Measurements from ENCODE around the gene ZDHHC7.

ZDHHC7 gene

GRCh38 chr16:85027958-85028684 lies 16.8 kb upstream of the ZDHHC7 start:
- peak overlapping the region; percentile 75 for H3K4me2 ChIP-seq (ENCODE audit: low read length)
- WGBS (ENCODE audit: extremely low coverage, insufficient coverage, insufficient read length): no CpG with 5 or more reads among the region's 41 CpGs

GRCh38 chr16:85027349-85027957 lies 16.1 kb upstream of the ZDHHC7 start, which contains the start of gene KIAA0513:
KIAA0513 (plus strand) TSS chr16:85027795; CDS start chr16:85067072, 39,277 bp downstream.
- Histone ChIP-seq H3K23ac (ENCODE audit: low read length) (no peak within 1 kb of the TSS), H2BK120ac (ENCODE audit: insufficient read depth, low read length, poor library complexity) (peak within 1 kb of the TSS; percentile 61), H3K14ac (ENCODE audit: low read length) (peak within 1 kb of the TSS; percentile 95), H2BK12ac (ENCODE audit: low read length) (peak within 1 kb of the TSS; percentile 54), H3K18ac (ENCODE audit: low read length) (peak within 1 kb of the TSS; percentile 94), H4K91ac (ENCODE audit: low read depth, low read length) (peak within 1 kb of the TSS; percentile 83), H3K79me1 (ENCODE audit: low read length) (peaks cover 7% of the 10 kb centered on the region), H3K4me1 (ENCODE audit: control insufficient read depth in 1 of 2, insufficient read depth in 2 of 2, low read length in 2 of 2) (peaks cover 19 to 22% of the 10 kb centered on the region in 2 experiments), H4K8ac (ENCODE audit: low read depth, low read length) (peak within 1 kb of the TSS; percentile 98), H3K36me3 (ENCODE audit: control insufficient read depth in 1 of 2, insufficient read depth in 2 of 2, low read length in 2 of 2) (no peaks in the 10 kb centered on the region), H3K27ac (ENCODE audit: low read depth, low read length) (no peak within 1 kb of the TSS), H3K4me2 (ENCODE audit: low read length) (peak within 1 kb of the TSS; percentile 75), H3K4ac (ENCODE audit: low read depth, low read length) (peak within 1 kb of the TSS; percentile 41), H3K79me2 (ENCODE audit: control insufficient read depth, insufficient read depth, low read length, poor library complexity) (peaks cover 6% of the 10 kb centered on the region), H3K4me3 (ENCODE audit: low read depth, low read length) (peak within 1 kb of the TSS; percentile 89), H2AFZ (ENCODE audit: insufficient read depth, low read length, poor library complexity) (peak within 1 kb of the TSS; percentile 96), H3K9ac (ENCODE audit: low read length) (peak within 1 kb of the TSS; percentile 90), H2BK5ac (ENCODE audit: low read depth, low read length, poor library complexity) (peak within 1 kb of the TSS; percentile 66), H4K12ac (ENCODE audit: low read depth, low read length) (peak within 1 kb of the TSS; percentile 74), H3K9me3 (ENCODE audit: insufficient read depth, low read depth, low read length) (no peaks in the 10 kb centered on the region), H3K27me3 (ENCODE audit: insufficient read depth, low read length) (no peaks in the 10 kb centered on the region), H2AK5ac (ENCODE audit: low read length) (peak within 1 kb of the TSS; percentile 1)
- WGBS (ENCODE audit: extremely low coverage, insufficient coverage, insufficient read length): no CpG with 5 or more reads among the region's 59 CpGs
- DNase-seq: peak; percentile 96 to 99

More at GRCh38 chr16:85027958-85028684, 16.8 kb upstream of the ZDHHC7 start:
- H3K9ac ChIP-seq (ENCODE audit: low read length): peak overlapping the region; percentile 90
- H4K91ac ChIP-seq (ENCODE audit: low read depth, low read length): peak overlapping the region; percentile 83
- H2AK5ac ChIP-seq (ENCODE audit: low read length): peak overlapping the region; percentile 1
- peak overlapping the region; percentile 81 for H4K8ac ChIP-seq (ENCODE audit: low read depth, low read length)
- peak overlapping the region; percentile 94 for H3K18ac ChIP-seq (ENCODE audit: low read length)
- peak overlapping the region; percentile 85 for H3K14ac ChIP-seq (ENCODE audit: low read length)
- H3K23ac ChIP-seq (ENCODE audit: low read length): no peak overlapping the region
- H2AFZ ChIP-seq (ENCODE audit: insufficient read depth, low read length, poor library complexity): peak overlapping the region; percentile 96
- no peaks in the 10 kb centered on the region for H3K9me3 ChIP-seq (ENCODE audit: insufficient read depth, low read depth, low read length)
- H3K27me3 ChIP-seq (ENCODE audit: insufficient read depth, low read length): no peaks in the 10 kb centered on the region
- H3K4me3 ChIP-seq (ENCODE audit: low read depth, low read length): peak overlapping the region; percentile 89
- no peak overlapping the region for H2BK5ac ChIP-seq (ENCODE audit: low read depth, low read length, poor library complexity)
- H4K12ac ChIP-seq (ENCODE audit: low read depth, low read length): peak overlapping the region; percentile 70
- H3K27ac ChIP-seq (ENCODE audit: low read depth, low read length): no peak overlapping the region
- H3K79me1 ChIP-seq (ENCODE audit: low read length): peaks cover 7% of the 10 kb centered on the region
- peak overlapping the region; percentile 20 for H2BK12ac ChIP-seq (ENCODE audit: low read length)
- peak overlapping the region; percentile 61 for H2BK120ac ChIP-seq (ENCODE audit: insufficient read depth, low read length, poor library complexity)
- no peaks in the 10 kb centered on the region for H3K36me3 ChIP-seq (ENCODE audit: control insufficient read depth in 1 of 2, insufficient read depth in 2 of 2, low read length in 2 of 2)
- H3K4me1 ChIP-seq (ENCODE audit: control insufficient read depth in 1 of 2, insufficient read depth in 2 of 2, low read length in 2 of 2): peaks cover 19 to 22% of the 10 kb centered on the region in 2 experiments
- peaks cover 6% of the 10 kb centered on the region for H3K79me2 ChIP-seq (ENCODE audit: control insufficient read depth, insufficient read depth, low read length, poor library complexity)
- H3K4ac ChIP-seq (ENCODE audit: low read depth, low read length): peak overlapping the region; percentile 41
- DNase-seq: no peak

- Histone ChIP-seq H3K27ac (ENCODE audit: low read depth, low read length) (no peak overlapping the region), H3K79me1 (ENCODE audit: low read length) (peaks cover 7% of the 10 kb centered on the region), H4K91ac (ENCODE audit: low read depth, low read length) (no peak overlapping the region)
These were observed 15.4 kb upstream of the ZDHHC7 start for GRCh38 chr16:85026703-85027102.

GRCh38 chr16:85025781-85026653 lies 14.7 kb upstream of the ZDHHC7 start:
- Histone ChIP-seq H4K91ac (ENCODE audit: low read depth, low read length) (no peak overlapping the region), H3K23ac (ENCODE audit: low read length) (no peak overlapping the region), H3K18ac (ENCODE audit: low read length) (no peak overlapping the region), H3K36me3 (ENCODE audit: control insufficient read depth in 1 of 2, insufficient read depth in 2 of 2, low read length in 2 of 2) (no peaks in the 10 kb centered on the region), H4K12ac (ENCODE audit: low read depth, low read length) (no peak overlapping the region), H3K27me3 (ENCODE audit: insufficient read depth, low read length) (no peaks in the 10 kb centered on the region), H3K79me1 (ENCODE audit: low read length) (peaks cover 7% of the 10 kb centered on the region), H2AK5ac (ENCODE audit: low read length) (no peak overlapping the region), H2AFZ (ENCODE audit: insufficient read depth, low read length, poor library complexity) (no peak overlapping the region), H3K4me2 (ENCODE audit: low read length) (no peak overlapping the region), H3K4me1 (ENCODE audit: control insufficient read depth in 1 of 2, insufficient read depth in 2 of 2, low read length in 2 of 2) (peaks cover 19 to 22% of the 10 kb centered on the region in 2 experiments), H3K9me3 (ENCODE audit: insufficient read depth, low read depth, low read length) (no peaks in the 10 kb centered on the region), H3K4me3 (ENCODE audit: low read depth, low read length) (no peak overlapping the region), H2BK12ac (ENCODE audit: low read length) (no peak overlapping the region), H3K14ac (ENCODE audit: low read length) (no peak overlapping the region), H2BK120ac (ENCODE audit: insufficient read depth, low read length, poor library complexity) (no peak overlapping the region), H3K4ac (ENCODE audit: low read depth, low read length) (no peak overlapping the region), H2BK5ac (ENCODE audit: low read depth, low read length, poor library complexity) (no peak overlapping the region), H4K8ac (ENCODE audit: low read depth, low read length) (no peak overlapping the region), H3K9ac (ENCODE audit: low read length) (no peak overlapping the region), H3K27ac (ENCODE audit: low read depth, low read length) (no peak overlapping the region), H3K79me2 (ENCODE audit: control insufficient read depth, insufficient read depth, low read length, poor library complexity) (peaks cover 6% of the 10 kb centered on the region)
- WGBS (ENCODE audit: extremely low coverage, insufficient coverage, insufficient read length): no CpG with 5 or more reads among the region's 8 CpGs
- DNase-seq: peak in 1 of 2 donors; percentile 17

More at GRCh38 chr16:85026703-85027102, 15.4 kb upstream of the ZDHHC7 start:
- Histone ChIP-seq H2BK12ac (ENCODE audit: low read length) (no peak overlapping the region), H3K14ac (ENCODE audit: low read length) (no peak overlapping the region), H3K18ac (ENCODE audit: low read length) (no peak overlapping the region), H2AK5ac (ENCODE audit: low read length) (no peak overlapping the region), H3K79me2 (ENCODE audit: control insufficient read depth, insufficient read depth, low read length, poor library complexity) (peaks cover 6% of the 10 kb centered on the region), H4K8ac (ENCODE audit: low read depth, low read length) (no peak overlapping the region), H3K9me3 (ENCODE audit: insufficient read depth, low read depth, low read length) (no peaks in the 10 kb centered on the region), H3K4me1 (ENCODE audit: control insufficient read depth in 1 of 2, insufficient read depth in 2 of 2, low read length in 2 of 2) (peaks cover 19 to 22% of the 10 kb centered on the region in 2 experiments), H2BK5ac (ENCODE audit: low read depth, low read length, poor library complexity) (no peak overlapping the region), H3K36me3 (ENCODE audit: control insufficient read depth in 1 of 2, insufficient read depth in 2 of 2, low read length in 2 of 2) (no peaks in the 10 kb centered on the region), H3K9ac (ENCODE audit: low read length) (no peak overlapping the region), H3K4ac (ENCODE audit: low read depth, low read length) (no peak overlapping the region), H2AFZ (ENCODE audit: insufficient read depth, low read length, poor library complexity) (no peak overlapping the region), H3K4me2 (ENCODE audit: low read length) (peak overlapping the region; percentile 35), H4K12ac (ENCODE audit: low read depth, low read length) (no peak overlapping the region), H3K4me3 (ENCODE audit: low read depth, low read length) (no peak overlapping the region), H3K27me3 (ENCODE audit: insufficient read depth, low read length) (no peaks in the 10 kb centered on the region), H2BK120ac (ENCODE audit: insufficient read depth, low read length, poor library complexity) (no peak overlapping the region), H3K23ac (ENCODE audit: low read length) (no peak overlapping the region)
- no peak for DNase-seq
- no CpG with 5 or more reads among the region's 4 CpGs for WGBS (ENCODE audit: extremely low coverage, insufficient coverage, insufficient read length)
